Midbrain (tissue), 1 donor: ENCODE data around the gene OR8K1.

Experiments used
- DNase-seq: peaks from one replicate; lab custom pipeline; 2025; lab: John Stamatoyannopoulos, UW

OR8K1 gene

DNA sequence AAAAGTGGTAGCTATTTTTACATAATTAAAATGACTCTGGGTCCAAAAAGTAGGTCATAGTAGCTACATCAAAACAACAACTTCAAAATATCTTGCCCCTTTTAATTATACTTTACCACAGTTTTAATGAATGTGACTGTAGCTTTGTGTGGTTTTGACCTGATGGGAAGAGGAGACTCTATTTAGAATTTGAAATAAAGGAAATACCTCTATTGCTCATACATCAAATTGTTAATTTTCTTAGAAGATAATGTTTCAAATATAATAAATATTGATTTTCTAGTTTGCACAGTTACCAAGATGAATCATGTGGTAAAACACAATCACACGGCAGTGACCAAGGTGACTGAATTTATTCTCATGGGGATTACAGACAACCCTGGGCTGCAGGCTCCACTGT is at the start of gene OR8K1:
Gene OR8K1 (plus strand): TSS at position 301 of the 400 bp plus-strand sequence. CDS start 0 bp downstream, at position 301.
- no peak for DNase-seq

DNA sequence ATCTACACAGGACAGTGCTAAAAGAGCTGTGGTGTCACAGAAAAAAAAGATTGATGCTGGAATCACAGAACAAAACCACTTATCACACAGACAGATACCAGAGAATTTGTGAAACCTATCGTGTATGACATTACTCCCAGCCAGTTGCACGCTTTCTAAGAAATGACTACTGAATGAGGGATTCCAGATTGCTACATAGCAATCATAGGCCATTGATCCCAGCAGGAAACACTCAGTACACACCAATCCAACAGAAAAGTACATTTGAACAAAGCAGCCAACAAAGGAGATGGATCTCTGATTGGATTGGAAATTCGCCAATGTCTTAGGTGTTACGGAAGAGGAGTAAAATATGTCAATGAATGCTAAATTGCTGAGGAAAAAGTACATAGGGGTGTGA is 48.9 kb upstream of the OR8K1 start:
- DNase-seq: no peak

DNA sequence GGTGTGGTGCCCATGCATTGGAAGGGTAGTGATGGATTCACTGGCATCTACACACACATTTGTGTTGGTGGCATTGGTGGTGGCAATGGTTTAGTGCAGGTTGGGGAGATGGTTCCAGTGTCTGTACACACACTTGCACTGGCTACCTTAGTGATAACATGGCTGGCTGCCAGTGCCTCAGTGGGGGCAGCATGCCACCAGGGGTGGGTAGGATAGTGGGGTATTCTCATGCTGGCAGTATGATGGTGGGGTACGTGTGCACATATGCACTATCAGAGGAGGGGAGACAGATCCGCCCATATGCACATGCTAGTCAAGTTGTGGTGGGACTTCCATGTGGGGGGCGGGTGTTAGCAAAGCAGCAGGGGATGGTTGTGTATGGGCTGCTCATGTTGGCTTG is 38.0 kb upstream of the OR8K1 start:
- no peak for DNase-seq

DNA sequence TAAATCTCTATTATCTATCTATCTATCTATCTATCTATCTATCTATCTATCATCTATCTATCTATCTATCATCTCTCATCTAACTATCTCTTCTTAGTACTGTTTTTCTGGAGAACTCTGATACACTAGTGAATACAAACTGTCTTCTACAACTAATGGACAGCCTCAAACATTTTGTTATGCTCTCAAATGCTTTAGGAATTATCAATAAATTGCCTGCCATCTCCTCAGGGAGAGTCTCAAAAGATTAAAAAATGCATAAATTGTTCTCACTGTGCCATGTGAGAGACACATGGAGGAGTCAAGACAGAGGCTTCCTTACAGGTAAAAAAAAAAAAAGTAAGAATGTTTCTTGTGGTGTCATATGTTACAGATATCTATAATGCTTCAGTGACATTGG is 31.0 kb upstream of the OR8K1 start, which contains the start of gene OR8K3:
Gene OR8K3 (plus strand): TSS at position 301 of the 400 bp plus-strand sequence. CDS start 3,163 bp downstream, outside the sequence.
- no peak for DNase-seq

DNA sequence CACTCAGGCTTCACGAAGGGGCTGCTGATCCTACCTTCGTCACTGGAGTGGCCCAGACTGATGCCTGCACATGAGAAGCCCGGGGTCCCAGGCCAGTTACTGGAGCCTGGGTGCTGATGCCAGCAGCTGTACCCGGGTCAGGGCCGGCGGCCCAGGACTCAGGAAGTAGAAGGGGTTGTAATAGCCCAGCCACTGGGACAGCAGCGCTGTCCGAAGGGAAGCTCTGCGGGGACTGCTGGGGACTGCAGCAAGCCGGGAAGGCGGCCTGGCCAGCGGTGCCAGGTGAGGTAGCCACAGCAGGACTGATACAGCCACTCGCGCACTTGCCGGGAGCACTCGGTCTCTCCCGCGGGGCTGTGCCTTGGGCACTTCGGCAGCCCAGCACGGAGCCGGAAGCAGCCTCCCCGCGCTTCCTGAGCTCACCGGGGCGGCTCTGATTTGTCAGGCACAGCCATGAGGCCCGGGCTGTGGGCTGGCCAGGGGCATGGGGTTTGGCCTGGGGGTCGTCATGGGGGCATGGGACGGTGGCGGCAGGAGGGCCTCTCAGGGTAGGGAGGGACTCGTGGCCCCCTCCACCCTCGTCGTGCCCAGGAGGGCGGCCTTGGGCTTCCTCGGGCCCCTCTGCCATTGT is 13.9 kb upstream of the OR8K1 start:
- DNase-seq: no peak

DNA sequence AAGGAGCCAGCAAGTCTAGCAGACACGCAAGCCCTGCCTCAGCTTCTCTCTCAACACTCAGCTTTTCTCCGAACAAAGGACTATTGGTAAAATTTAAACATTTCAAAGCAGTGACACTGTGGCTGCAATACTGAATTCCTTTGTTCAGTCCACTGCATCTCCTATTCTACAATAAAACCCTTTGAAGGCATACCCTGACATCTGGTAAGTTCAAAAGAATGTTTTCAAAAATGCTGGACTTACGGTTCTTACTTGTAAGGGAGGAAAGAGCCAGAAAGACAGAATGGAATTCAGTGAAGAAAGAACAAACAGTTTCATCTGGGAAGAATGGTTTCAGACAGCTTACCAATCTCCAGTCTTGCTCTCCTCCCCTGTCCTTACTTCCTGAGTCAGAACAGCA is 12.7 kb upstream of the OR8K1 start:
- DNase-seq: peak; percentile 7

DNA sequence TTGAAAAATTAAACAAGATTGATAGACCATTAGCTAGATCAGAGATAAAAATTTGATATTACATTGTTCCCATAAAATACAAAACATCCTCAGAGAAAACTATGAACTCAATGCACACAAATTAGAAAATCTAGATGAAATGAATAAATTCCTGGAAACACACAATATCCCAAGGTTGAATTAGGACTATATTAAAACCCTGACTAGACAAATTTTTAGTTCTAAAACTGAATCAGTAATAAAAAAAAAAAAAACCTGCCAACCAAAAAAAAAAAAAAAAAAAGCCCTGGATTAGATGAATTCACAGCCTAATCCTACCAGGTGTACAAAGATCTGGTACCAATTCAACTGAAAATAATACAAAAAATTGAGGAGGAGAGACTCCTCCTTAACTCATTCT is 5.5 kb upstream of the OR8K1 start:
- DNase-seq: no peak

DNA sequence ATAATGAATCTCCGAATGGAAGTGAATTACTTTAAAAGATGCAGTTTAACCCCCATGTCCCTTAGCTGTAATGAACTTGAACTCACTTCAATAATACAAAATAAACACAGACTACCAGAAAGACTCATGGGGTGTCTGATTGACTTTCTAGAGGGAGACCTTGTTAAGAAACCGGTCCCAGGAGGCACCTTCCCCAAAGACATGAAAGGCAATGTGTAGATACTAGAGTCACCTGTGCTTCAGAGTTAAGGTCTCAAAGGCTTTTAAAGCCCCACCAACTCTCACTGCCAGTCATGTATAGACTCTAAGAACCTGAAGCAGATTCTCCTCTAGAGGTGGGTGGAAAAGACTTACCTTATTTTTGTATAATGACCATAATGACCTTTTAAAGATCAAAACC is 8.2 kb downstream of the OR8K1 start, which contains the start of gene OR8J1:
Gene OR8J1 (plus strand): TSS at position 301 of the 400 bp plus-strand sequence. CDS start 5,956 bp downstream, outside the sequence.
- no peak for DNase-seq

DNA sequence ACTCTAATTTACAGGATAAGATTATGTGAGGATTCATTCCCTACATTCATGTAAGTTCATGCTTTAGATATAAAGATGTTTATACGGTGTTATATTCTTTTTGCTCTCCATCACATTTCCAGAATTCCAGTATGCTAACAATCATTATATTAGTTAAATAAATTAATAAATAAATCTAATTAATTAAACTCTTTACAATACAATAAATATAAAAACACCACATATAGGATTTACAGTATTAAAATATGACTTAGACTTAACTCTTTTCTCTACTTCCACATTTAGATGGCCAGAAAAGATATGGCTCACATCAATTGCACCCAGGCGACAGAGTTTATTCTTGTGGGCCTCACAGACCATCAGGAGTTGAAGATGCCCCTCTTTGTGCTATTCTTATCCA is 29.5 kb downstream of the OR8K1 start, which contains the start of gene OR8U1:
Gene OR8U1 (plus strand): TSS at position 301 of the 400 bp plus-strand sequence. CDS start 0 bp downstream, at position 301.
- DNase-seq: no peak

DNA sequence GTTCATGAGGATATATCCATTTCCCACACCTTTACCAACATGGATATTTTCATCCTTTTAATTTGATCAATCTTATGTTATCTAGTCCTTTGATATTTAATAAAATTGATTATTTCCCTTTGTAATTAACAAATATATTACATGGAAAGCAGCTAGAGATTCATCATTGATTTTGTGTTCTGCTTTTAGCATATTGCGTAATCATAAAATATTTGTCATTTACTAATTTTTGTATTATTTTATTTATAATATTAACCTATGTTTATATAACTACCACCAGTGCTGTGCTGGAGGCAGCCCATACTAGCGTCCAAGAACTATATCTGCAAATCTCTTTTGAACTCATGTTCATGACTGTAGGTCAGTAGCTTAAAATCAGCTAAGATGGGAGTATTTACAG is 34.3 kb downstream of the OR8K1 start:
- DNase-seq: no peak

DNA sequence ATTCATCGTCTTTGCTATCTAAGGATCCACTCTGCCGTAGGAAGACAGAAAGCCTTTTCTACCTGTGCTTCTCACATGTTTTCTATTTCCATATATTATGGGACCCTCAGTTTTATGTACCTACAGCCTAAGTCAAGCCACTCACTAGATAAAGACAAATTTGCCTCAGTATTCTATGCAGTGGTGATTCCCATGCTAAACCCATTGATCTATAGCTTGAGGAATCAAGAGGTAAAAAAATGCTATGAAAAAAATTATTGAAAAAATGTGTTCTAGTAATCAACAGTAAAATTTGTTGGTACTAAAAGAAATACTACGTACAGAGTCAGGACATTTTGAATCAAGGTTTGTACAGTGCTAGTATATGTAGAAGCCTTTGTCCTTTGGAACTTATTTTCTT is 48.5 kb downstream of the OR8K1 start:
- no peak for DNase-seq

DNA sequence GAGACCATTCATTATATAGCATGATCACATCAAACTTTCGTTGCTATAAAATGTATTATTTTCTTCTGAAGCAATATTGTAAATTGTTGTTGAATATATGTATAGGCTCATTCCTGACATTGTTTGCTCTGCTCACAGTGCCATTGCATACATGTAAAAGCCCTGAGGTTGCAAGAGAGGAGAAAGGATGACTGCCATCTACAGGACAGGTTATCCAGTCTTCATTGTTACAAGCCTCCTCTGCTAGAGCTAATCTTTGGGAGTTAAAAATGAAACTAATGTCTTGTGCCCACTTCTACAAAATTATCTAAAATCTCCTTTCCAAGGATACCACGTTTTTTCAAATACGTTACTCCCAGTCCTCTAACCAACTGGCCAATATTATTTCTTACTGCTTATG is 50.2 kb downstream of the OR8K1 start:
- no peak for DNase-seq
